ENCODE results near the gene IQCN. TPM values are rescaled to one million over a fixed set of nuclear protein-coding genes. Genes with fewer than 3 reads are reported as not detected.
A peak's percentile ranks its signal among the peaks of the same experiment; 100 is the strongest.

Gene IQCN
- total RNA-seq, 2 experiments from 2014 or later = 5.0 to 5.2 TPM

DNA sequence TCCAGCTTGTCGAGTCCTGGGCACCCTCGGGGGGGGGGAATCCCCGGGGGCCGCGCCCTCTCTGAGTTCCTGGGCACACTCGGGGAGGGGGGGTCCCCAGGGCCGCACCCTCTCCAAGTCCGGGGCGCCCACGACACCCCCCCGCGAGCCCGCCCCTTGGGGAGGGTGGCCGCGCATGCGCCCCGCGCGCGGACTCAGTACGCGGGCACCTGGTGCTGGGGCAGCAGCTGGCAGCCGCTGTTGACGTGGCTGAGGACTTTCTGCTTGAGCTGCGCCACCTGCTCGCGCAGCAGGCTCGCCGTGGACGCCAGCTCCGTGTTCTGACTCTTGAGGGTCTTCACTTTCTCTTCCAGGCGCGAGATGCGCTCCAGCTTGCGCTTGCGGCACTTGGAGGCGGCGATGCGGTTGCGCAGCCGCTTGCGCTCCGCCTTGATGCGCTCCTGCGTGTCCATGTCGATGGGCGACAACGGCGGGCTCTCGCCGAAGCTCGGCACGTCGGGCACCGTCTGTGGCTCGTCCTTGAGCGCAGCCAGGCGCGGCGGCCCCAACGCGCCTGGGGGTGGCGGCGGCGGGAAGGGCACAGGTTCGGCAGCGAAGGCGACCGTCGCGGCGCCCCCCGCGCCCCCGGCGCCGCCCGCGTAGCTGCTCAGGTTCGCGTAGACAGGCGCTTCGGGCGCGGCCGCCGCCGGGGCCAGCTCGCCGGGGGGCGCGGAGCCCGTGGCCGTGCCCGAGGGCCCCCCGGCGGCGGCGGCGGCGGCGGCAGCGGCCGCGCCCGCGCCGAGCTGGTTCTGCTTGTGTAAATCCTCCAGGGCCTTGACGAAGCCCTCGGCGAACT is 6.2 kb upstream of the IQCN start:
- Mint-ChIP-seq H3K4me1 (peaks cover 40% of the 10 kb centered on the region), H3K4me3 (peak overlapping the region; percentile 98), H3K36me3 (peaks cover 28% of the 10 kb centered on the region)

DNA sequence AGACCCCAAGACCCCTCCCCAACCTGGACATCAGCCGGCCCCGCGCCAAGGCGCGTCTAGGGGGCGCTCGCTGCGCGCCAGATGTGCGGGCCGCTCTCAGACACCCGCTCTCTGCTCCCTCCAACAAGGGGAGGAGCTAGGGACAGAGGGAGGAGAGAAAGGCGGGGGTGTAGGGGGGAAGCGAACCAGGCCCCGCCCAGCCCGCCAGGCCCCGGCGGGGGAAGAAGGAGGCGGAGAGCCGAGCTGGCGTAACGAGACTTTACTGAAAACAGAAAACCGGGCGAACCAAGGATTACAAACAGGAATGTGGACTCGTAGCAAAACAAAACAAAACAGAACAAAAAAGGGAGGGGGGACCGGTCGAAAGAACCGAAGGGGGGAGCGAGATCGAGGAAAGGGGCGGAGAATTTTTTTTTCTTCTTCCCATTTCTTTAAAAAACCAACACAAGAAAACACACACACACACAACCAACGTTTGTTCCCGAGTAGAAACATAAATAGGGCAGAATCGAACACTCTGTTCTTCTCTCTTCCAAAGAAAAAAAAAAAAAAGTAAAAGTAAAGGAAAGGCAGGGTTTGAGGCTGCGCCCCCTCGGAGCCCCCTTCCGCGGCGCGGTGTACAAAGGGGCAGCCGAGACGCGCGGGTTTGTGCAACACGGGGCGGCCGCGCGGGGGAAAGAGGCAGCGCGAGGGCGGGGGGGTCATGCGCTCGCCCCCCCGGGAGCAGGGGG is 5.4 kb upstream of the IQCN start:
- H3K9me3 Mint-ChIP-seq = no peaks in the 10 kb centered on the region
- peak; percentile 17 for ATAC-seq (ENCODE audit: low read depth)
- H3K4me3 Mint-ChIP-seq = peak overlapping the region; percentile 98
- peak overlapping the region; percentile 99 for H3K27ac Mint-ChIP-seq
- H3K27me3 Mint-ChIP-seq = no peaks in the 10 kb centered on the region
- H3K36me3 Mint-ChIP-seq = peaks cover 26% of the 10 kb centered on the region
- peak; percentile 92 for DNase-seq
- POLR2A ChIA-PET = interaction anchor here (0.7 to 12.8 kb wide), 25 partner anchors 9 to 1181 kb away, joined by 3 to 1033 read pairs (median 8); partner anchors contain the start of genes LSM4, MPV17L2, PGPEP1 and RAB3A
- H3K4me1 Mint-ChIP-seq = peaks cover 38% of the 10 kb centered on the region

More for the DNA sequence above, 6.2 kb upstream of the IQCN start:
- POLR2A ChIA-PET = interaction anchor here (0.7 to 12.8 kb wide), 32 partner anchors 11 to 280 kb away, joined by 3 to 1033 read pairs (median 6); partner anchors contain the start of genes IL12RB1, LSM4, MPV17L2 and PGPEP1
- peak; percentile 6 for ATAC-seq (ENCODE audit: low read depth)
- DNase-seq = peak; percentile 87
- Mint-ChIP-seq H3K9me3 (no peaks in the 10 kb centered on the region), H3K27ac (peak overlapping the region; percentile 99), H3K27me3 (no peaks in the 10 kb centered on the region)

DNA sequence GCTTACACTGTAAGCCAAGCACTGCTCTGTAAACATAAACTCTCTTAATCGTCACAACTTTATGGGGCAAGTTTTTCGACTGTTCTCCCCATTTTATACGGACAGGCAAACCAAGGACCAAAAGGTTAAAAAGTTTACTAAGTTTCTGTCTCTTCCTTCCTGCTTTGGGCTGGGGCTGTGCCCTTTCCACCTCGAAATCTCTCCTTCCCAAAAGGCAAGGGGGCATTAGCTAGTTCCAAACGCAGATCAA is 4.9 kb upstream of the IQCN start:
- Mint-ChIP-seq H3K27me3 (no peaks in the 10 kb centered on the region), H3K27ac (peak overlapping the region; percentile 99), H3K9me3 (no peaks in the 10 kb centered on the region), H3K36me3 (peaks cover 31% of the 10 kb centered on the region), H3K4me1 (peaks cover 40% of the 10 kb centered on the region), H3K4me3 (peak overlapping the region; percentile 98)
- ATAC-seq (ENCODE audit: low read depth) (no peak), DNase-seq (no peak)
- POLR2A ChIA-PET = interaction anchor here (0.7 to 12.8 kb wide), 19 partner anchors 9 to 1182 kb away, joined by 3 to 1033 read pairs (median 15); partner anchors contain the start of genes LSM4, MPV17L2, PGPEP1 and RAB3A

DNA sequence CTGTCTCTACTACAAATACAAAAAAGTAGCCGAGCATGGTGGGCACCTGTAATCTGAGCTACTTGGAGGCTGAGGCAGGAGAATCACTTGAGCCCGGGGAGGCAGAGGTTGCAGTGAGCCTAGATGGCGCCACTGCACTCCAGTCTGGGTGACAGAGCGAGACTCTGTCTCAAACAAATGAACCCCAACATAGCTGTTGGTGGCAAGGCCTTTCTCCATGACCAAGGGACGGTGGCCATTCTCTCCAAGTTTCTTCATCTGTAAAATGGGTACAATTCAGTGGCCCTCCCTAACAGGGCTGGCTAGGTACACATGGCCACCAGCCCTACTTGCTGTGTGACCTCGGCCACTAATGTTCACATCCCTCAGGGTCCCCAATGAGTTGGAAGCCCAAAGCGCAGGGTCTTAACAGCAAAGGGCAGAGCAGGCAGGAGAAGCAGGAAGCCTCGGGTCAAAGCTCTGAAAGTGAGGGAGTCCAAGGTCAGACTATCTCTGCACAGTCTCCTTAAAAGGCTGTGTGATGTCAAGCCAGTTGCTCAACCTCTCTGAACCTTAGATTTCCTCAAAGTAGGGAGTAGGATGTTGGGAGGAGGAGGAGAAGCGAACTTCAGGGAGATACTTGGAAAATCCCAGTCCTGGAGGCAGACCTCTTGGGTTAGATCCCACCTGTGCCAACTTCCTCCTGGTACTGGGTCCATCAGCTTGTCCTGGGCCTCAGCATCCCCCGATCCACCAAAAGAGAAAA is 4.4 kb upstream of the IQCN start:
- Mint-ChIP-seq H3K27me3 (no peaks in the 10 kb centered on the region), H3K36me3 (peaks cover 31% of the 10 kb centered on the region), H3K27ac (peak overlapping the region; percentile 99), H3K9me3 (no peaks in the 10 kb centered on the region), H3K4me1 (peaks cover 42% of the 10 kb centered on the region), H3K4me3 (peak overlapping the region; percentile 98)
- POLR2A ChIA-PET = interaction anchor here (0.7 to 12.8 kb wide), 14 partner anchors 13 to 171 kb away, joined by 3 to 1033 read pairs (median 30); partner anchors contain the start of genes LSM4, MPV17L2, PGPEP1 and RAB3A
- DNase-seq (peak; percentile 65), ATAC-seq (ENCODE audit: low read depth) (no peak)

DNA sequence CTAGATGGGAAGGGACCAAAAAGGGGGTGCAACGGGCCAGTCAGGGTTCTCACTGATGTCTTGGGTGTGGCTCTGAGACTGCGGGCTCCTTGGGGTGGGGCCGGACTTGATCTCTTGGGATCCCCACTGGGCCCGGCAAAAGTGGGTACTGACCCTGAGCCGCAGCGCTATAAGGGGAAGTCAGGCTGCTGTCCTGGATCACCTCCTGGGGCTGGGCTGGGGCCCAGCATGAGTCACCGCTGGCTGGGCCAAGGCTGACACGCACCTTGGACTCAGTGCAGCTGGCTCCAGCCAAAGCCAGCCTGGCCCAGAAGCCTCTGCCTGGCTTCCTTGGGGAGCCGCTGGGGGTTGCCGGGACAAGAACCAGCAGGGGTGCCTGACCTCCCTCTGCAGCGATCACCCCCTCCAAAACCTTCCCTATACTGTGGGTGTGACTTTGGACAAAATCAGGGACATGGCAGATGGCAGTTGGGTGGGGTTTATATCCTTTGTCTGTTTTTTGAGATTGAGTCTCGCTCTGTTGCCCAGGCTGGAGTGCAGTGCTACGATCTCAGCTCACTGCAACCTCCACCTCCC is 617 bp upstream of the IQCN start:
- Mint-ChIP-seq H3K9me3 (no peaks in the 10 kb centered on the region), H3K27me3 (no peaks in the 10 kb centered on the region), H3K27ac (peak overlapping the region; percentile 56), H3K4me1 (peaks cover 38% of the 10 kb centered on the region), H3K36me3 (peaks cover 29% of the 10 kb centered on the region), H3K4me3 (peak overlapping the region; percentile 28)
- ATAC-seq (ENCODE audit: low read depth) = no peak
- POLR2A ChIA-PET = interaction anchor here (0.6 to 12.8 kb wide), 8 partner anchors 11 to 117 kb away, joined by 3 to 1033 read pairs (median 8); partner anchors contain the start of genes LSM4 and PGPEP1
- no peak for DNase-seq

DNA sequence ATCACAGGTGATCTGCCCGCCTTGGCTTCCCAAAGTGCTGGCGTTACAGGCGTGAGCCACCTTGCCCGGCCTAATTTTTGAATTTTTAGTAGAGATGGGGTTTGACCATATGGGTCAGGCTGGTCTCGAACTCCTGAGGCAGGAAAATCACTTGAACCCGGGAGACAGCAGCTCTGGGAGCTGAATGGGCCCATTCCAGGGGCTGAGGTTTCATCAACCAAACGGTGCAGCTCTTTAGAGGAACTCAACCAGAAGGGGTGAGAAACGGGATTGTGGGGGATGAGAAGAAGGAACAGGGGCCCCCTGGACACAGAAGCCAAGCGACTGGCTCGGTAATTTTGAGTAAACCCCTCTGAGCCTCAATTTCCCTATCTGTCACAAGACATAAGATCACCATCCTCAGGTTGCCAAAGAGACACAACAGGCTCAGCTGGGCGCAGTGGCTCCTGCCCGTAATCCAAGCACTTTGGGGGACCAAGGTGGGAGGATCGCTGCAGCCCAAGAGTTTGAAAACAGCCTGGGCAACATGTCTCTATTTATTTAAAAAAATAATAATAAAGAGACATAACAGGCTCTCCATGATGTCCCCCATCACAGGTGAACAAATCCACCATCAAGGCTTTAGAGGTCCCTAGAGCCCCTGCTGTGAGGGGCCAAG is 562 bp downstream of the IQCN start:
- Mint-ChIP-seq H3K36me3 (peaks cover 18% of the 10 kb centered on the region), H3K27ac (no peak overlapping the region), H3K27me3 (no peaks in the 10 kb centered on the region), H3K9me3 (no peaks in the 10 kb centered on the region), H3K4me1 (peaks cover 29% of the 10 kb centered on the region), H3K4me3 (no peak overlapping the region)
- no peak for ATAC-seq (ENCODE audit: low read depth)
- POLR2A ChIA-PET = interaction anchor here (0.6 to 11.2 kb wide), 6 partner anchors 16 to 66 kb away, joined by 4 to 1033 read pairs (median 6); partner anchors contain the start of genes LSM4 and PGPEP1
- DNase-seq = no peak

DNA sequence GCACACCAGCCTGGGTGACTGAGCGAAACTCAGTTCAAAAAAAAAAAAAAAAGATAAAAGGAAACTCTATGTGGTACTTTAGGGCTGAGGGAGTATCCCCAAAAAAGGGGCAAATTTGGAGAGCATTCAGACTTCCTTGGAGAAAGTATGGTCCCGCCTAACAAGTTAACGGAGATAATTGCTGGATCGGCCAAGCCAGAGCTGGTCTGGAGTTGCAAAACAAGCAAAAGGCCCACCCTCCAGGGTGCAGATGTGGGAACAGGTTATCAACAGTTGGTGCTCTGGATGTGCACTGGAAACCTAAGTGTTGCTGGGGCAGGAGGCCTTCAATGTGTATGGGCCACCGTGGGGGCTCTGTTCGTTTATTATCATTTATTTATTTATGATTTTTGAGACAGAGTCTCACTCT is 2.8 kb downstream of the IQCN start:
- H3K27me3 Mint-ChIP-seq = no peaks in the 10 kb centered on the region
- ATAC-seq (ENCODE audit: low read depth) (no peak), DNase-seq (no peak)
- no peak overlapping the region for H3K4me3 Mint-ChIP-seq
- peaks cover 12% of the 10 kb centered on the region for H3K36me3 Mint-ChIP-seq
- no peaks in the 10 kb centered on the region for H3K9me3 Mint-ChIP-seq
- peaks cover 21% of the 10 kb centered on the region for H3K4me1 Mint-ChIP-seq
- POLR2A ChIA-PET = interaction anchor here (0.8 to 1.3 kb wide), 2 partner anchors 10 to 33 kb away, joined by 3 read pairs; partner anchors contain the start of gene JUND
- H3K27ac Mint-ChIP-seq = no peak overlapping the region

DNA sequence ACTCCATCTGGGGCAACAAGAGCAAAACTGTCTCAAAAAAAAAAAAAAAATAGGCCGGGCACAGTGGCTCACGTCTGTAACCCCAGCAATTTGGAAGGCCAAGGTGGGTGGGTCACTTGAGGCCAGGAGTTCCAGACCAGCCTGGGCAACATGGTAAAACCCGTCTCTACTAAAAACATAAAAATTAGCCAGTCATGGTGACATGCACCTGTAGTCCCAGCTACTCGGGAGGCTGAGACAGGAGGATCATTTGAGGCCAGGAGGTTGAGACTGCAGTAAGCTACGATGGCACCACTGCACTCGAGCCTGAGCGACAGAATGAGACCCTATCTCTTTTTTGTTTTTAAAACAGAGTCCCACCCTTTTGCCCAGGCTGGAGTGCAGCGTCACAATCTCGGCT is 3.9 kb downstream of the IQCN start:
- POLR2A ChIA-PET = interaction anchor here (0.7 to 1.8 kb wide), 3 partner anchors 9 to 18 kb away, joined by 3 to 6 read pairs (median 3); partner anchors contain the start of gene JUND
- no peak overlapping the region for H3K4me3 Mint-ChIP-seq
- ATAC-seq (ENCODE audit: low read depth) = no peak
- no peak for DNase-seq
- no peaks in the 10 kb centered on the region for H3K27me3 Mint-ChIP-seq
- no peaks in the 10 kb centered on the region for H3K9me3 Mint-ChIP-seq
- H3K27ac Mint-ChIP-seq = no peak overlapping the region
- H3K36me3 Mint-ChIP-seq = peaks cover 12% of the 10 kb centered on the region
- peaks cover 18% of the 10 kb centered on the region for H3K4me1 Mint-ChIP-seq

DNA sequence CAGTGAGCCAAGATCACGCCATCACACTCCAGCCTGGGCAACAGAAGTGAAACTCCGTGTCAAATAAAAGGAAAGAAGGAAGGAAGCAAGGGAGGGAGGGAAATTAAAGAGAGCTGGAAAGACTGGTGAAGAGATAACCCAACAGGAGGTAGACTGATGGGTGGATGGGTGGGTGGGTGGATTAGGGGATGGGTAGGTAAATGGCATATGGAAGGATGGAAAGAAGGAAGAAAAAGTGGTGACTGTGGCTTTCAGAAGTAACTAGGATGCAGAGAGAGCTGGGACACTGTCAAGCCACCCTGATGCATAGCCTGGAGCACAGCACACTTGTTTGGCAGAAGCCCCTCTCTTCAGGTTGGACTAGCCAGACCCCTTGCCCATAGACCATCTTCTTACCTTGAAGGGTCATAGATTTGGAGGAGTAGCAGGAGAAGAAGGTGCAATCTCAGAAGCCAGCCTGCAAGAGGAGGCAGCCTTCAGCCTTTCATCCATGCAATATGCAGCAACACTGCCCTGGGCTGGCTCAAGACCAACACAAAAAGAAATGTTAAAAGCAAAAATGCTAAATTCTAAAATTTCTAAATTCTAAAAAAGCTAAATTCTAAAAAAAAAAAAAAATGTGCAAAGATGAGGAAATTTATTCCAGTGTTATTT is 5.1 kb downstream of the IQCN start:
- no peaks in the 10 kb centered on the region for H3K27me3 Mint-ChIP-seq
- no peak for DNase-seq
- H3K4me1 Mint-ChIP-seq = peaks cover 11% of the 10 kb centered on the region
- H3K9me3 Mint-ChIP-seq = no peaks in the 10 kb centered on the region
- peaks cover 7% of the 10 kb centered on the region for H3K36me3 Mint-ChIP-seq
- no peak overlapping the region for H3K27ac Mint-ChIP-seq
- no peak overlapping the region for H3K4me3 Mint-ChIP-seq
- ATAC-seq (ENCODE audit: low read depth) = no peak
- POLR2A ChIA-PET = interaction anchor here (0.7 to 1.8 kb wide), 3 partner anchors 13 to 76 kb away, joined by 3 to 6 read pairs (median 4); partner anchors contain the start of gene JUND

DNA sequence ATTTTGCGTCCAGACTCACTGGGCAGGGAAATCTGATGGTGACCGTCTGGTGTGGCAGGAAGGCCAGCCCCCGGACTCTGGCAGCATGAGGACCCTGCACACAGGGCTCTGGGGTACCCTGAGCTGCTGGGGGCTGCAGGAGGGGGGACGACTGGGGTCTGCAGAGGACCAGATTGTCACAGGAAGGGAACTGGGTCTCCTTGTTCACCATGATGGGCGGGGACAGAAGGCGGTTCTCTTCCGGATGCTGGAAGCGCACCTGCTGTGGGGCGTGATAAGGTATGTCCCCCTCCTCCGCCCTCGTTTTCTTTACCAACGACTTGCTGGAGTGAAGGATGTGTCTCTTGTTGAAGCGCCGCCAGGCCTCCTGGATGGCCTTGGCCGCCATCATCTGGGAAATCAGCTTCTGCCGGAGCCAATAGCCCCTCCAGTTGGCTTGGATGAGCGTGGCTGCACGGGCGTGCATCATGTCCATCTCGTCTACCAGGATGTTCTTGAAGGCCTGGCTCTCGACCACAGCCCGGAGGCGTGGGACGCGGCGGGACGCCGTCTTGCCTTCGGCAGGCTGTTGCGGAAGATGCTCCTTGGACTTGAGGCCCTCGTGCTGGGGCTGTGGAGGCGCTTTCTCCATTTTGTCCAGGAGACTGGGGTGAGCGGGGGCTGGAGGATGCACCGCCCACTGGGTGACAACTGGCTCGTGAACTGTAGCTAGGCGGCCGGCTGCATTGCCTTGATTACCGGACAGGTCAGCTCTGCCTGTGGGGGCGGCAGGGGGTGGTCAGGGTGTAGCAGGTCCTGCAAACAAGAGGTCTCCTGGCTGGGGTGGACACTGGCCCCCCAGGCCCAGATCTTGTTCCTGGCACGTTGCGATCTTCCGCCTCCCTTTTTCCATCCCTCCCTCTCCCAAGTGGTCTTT is 7.2 kb downstream of the IQCN start:
- POLR2A ChIA-PET = no interaction called here
- Mint-ChIP-seq H3K4me1 (peaks cover 9% of the 10 kb centered on the region), H3K9me3 (no peaks in the 10 kb centered on the region), H3K27me3 (no peaks in the 10 kb centered on the region), H3K36me3 (peaks cover 5% of the 10 kb centered on the region), H3K4me3 (no peak overlapping the region), H3K27ac (no peak overlapping the region)
- no peak for DNase-seq
- no peak for ATAC-seq (ENCODE audit: low read depth)

DNA sequence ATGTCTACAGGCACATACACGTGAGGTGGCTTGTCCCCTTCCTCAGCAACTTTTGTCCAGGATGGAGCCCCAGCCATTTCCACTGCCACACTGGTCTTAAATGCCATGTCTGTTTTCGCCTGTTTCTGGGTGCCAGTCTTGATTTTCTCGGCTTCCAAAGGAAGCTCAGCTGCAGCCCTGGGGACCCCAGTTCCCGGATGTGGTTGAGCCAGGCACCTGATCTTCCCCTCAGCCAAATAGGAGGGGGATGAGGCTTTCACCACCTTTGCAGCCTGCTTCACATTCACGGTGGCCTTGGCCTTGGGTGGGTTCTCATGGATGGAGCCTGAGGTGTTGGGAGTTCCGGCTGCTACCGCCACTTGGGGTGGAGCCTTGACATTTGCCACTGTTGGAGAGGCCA is 8.7 kb downstream of the IQCN start:
- ATAC-seq (ENCODE audit: low read depth) = no peak
- H3K27ac Mint-ChIP-seq = no peak overlapping the region
- POLR2A ChIA-PET = no interaction called here
- no peak for DNase-seq
- no peak overlapping the region for H3K4me3 Mint-ChIP-seq
- H3K27me3 Mint-ChIP-seq = no peaks in the 10 kb centered on the region
- peaks cover 7% of the 10 kb centered on the region for H3K4me1 Mint-ChIP-seq
- H3K36me3 Mint-ChIP-seq = peaks cover 5% of the 10 kb centered on the region
- H3K9me3 Mint-ChIP-seq = no peaks in the 10 kb centered on the region
